GM12891 (cell line): ENCODE results near the gene ASNSD1.

ENCODE experiments used
- POLR2A ChIP-seq: IDR thresholded peaks from 2 replicates; pipeline ENCODE4 v1.6.1; 2011; ENCODE audit warnings: low read depth, low read length, control low read depth
- POLR2AphosphoS5 ChIP-seq: IDR thresholded peaks from 2 replicates; pipeline ENCODE4 v1.6.1; 2011; ENCODE audit warnings: low read depth, low read length, control low read depth
- SPI1 ChIP-seq: IDR thresholded peaks from 2 replicates; pipeline ENCODE4 v1.6.1; 2011; ENCODE audit warnings: low read depth, low read length, control low read depth
- TAF1 ChIP-seq: IDR thresholded peaks from 2 replicates; pipeline ENCODE4 v1.6.1; 2011; ENCODE audit warnings: low read depth, low read length, control low read depth

GRCh38 chr2:189639007-189639609 is 22.2 kb upstream of the ASNSD1 start:
- TF ChIP-seq POLR2A (no peak), POLR2AphosphoS5 (no peak), TAF1 (no peak), SPI1 (no peak)
